ENCODE measurements around the gene DIAPH1.

DNA sequence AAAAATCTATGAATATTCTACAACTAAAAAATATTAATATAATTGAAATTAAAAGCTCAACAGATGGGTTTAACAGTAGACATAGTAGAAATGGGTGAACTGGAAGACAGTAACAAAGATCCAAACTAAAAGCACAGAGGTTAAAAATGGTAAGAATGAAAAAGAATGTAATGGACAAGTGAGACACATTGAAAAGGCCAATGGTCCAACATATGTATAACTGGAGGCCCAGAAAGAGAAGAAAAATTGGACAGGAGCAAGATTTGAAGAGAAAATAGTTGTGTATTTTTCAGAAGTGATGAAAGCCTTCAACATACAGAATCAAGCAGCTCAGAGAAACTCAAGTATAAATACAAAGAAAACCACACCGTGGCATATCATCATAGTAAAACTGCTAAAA lies 71.3 kb downstream of the DIAPH1 start:
- TF ChIP-seq CTCF (IDR thresholded peaks at IDR 0.05) (no peak), POLR2A (IDR thresholded peaks at IDR 0.05) (no peak), POLR2AphosphoS5 (IDR thresholded peaks at IDR 0.05) (no peak), EP300 (IDR thresholded peaks at IDR 0.05; ENCODE audit: low read depth) (no peak)

All from transverse colon (tissue), 4 donors.